ENCODE measurements around the gene PAPLN.

The PAPLN gene

GRCh38 chr14:73238424-73238852 is 1.1 kb downstream of the PAPLN start:
- TF ChIP-seq Cebpa-rat (IDR thresholded peaks at IDR 0.05): no peak
- Histone ChIP-seq H3K36me3 (no peaks in the 10 kb centered on the region), H3K4me3 (peak overlapping the region; percentile 58), H3K4me1 (peaks cover 72% of the 10 kb centered on the region), H3K9ac (no peak overlapping the region), H3K4me2 (peak overlapping the region; percentile 76; the same call in 1 of the 2 replicates), H3K9me3 (no peaks in the 10 kb centered on the region), H3K27me3 (peaks cover 93% of the 10 kb centered on the region), H4K20me1 (peaks cover 64% of the 10 kb centered on the region), H3K27ac (no peak overlapping the region)

DNA sequence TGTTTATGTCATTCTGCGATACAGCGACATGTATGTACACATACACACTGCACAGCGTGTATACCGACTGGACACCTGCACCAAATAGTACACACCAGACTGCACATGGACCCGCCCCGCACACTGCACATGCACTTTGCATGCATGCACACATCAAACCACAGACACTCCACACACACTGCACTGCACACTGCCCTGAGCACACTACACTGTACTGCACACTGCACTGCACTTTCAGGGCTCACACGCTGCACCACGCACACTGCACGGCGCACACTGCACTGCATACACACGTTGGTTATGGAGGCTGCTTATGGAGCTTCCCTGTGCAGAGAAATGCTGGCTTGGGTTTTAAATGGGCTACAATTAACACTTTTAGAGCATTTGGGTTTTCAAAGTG is 1.6 kb downstream of the PAPLN start:
- Histone ChIP-seq H3K4me1 (peaks cover 77% of the 10 kb centered on the region), H3K4me2 (no peak overlapping the region), H3K9me3 (no peaks in the 10 kb centered on the region), H3K9ac (no peak overlapping the region), H3K36me3 (no peaks in the 10 kb centered on the region), H3K27ac (no peak overlapping the region), H4K20me1 (peaks cover 64% of the 10 kb centered on the region), H3K27me3 (peaks cover 93% of the 10 kb centered on the region), H3K4me3 (no peak overlapping the region)
- TF ChIP-seq Cebpa-rat (IDR thresholded peaks at IDR 0.05): no peak

DNA sequence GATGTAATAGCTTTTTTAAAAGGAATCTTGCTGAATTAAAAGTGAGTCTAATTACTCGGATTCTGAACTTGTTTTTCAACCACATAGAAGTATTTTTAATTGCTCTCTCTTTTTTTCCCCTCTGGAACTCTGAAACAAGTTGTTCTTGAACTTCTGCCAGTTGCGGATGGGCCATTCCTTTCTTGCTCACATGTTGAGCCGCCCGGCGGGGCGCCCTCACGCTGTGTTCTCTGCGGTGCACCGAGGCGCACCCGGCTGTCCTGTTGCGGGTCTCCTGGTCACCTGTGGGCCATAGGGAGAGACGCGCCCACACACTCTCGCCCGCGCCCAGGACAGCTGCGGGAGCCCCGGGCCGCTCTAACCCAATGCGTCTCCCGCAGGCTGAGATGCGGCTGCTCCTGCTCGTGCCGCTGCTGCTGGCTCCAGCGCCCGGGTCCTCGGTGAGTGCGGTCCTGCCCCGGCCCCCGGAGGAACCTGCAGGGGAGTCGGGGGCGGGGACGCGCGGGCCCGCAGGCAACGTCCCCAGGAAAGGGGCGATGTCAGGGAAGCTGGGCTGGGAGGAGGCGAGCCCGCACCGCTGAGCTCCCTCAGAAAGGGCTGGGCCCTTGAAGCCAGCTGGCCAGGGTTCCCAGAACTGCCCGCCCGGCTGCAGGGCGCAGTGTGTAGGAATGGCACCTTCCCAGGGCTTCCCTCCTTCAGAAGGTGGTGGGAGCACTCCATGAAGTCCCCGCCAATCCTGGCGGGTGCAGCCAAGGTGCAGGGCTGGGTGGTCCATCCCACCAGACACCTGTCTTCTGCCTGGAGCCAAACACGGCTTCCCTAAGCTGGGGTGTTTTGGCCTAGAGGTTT is 2.3 kb downstream of the PAPLN start:
- Histone ChIP-seq H3K4me2 (peak overlapping the region; percentile 47), H3K27me3 (peaks cover 93% of the 10 kb centered on the region), H3K4me3 (no peak overlapping the region), H3K4me1 (peaks cover 84% of the 10 kb centered on the region), H3K9ac (no peak overlapping the region), H4K20me1 (peaks cover 68% of the 10 kb centered on the region), H3K9me3 (no peaks in the 10 kb centered on the region), H3K27ac (no peak overlapping the region), H3K36me3 (no peaks in the 10 kb centered on the region)
- TF ChIP-seq Cebpa-rat (IDR thresholded peaks at IDR 0.05): no peak

GRCh38 chr14:73240816-73241480 is 3.6 kb downstream of the PAPLN start:
- peaks cover 93% of the 10 kb centered on the region for H3K27me3 ChIP-seq
- no peak overlapping the region for H3K27ac ChIP-seq
- H3K9ac ChIP-seq: no peak overlapping the region
- peak overlapping the region; percentile 1; the same call in 1 of the 2 replicates for H3K4me3 ChIP-seq
- peaks cover 70% of the 10 kb centered on the region for H4K20me1 ChIP-seq
- no peak for TF ChIP-seq Cebpa-rat (IDR thresholded peaks at IDR 0.05)
- H3K36me3 ChIP-seq: no peaks in the 10 kb centered on the region
- H3K9me3 ChIP-seq: no peaks in the 10 kb centered on the region
- peak overlapping the region; percentile 84 for H3K4me2 ChIP-seq
- H3K4me1 ChIP-seq: peaks cover 89% of the 10 kb centered on the region

- Histone ChIP-seq H3K36me3 (no peaks in the 10 kb centered on the region), H3K4me1 (peaks cover 92% of the 10 kb centered on the region), H3K27ac (no peak overlapping the region), H4K20me1 (peaks cover 64% of the 10 kb centered on the region), H3K9me3 (no peaks in the 10 kb centered on the region), H3K4me2 (peak overlapping the region; percentile 84), H3K4me3 (peak overlapping the region; percentile 1; the same call in 1 of the 2 replicates), H3K9ac (no peak overlapping the region), H3K27me3 (peaks cover 93% of the 10 kb centered on the region)
- TF ChIP-seq Cebpa-rat (IDR thresholded peaks at IDR 0.05): no peak
Observed at GRCh38 chr14:73241481-73242165, 4.3 kb downstream of the PAPLN start.

- no peaks in the 10 kb centered on the region for H3K36me3 ChIP-seq
- H3K9ac ChIP-seq: no peak overlapping the region
- no peak for TF ChIP-seq Cebpa-rat (IDR thresholded peaks at IDR 0.05)
- H3K4me1 ChIP-seq: peaks cover 93% of the 10 kb centered on the region
- peak overlapping the region; percentile 84 for H3K4me2 ChIP-seq
- no peak overlapping the region for H3K27ac ChIP-seq
- no peak overlapping the region for H3K4me3 ChIP-seq
- H4K20me1 ChIP-seq: peaks cover 64% of the 10 kb centered on the region
- H3K9me3 ChIP-seq: no peaks in the 10 kb centered on the region
- H3K27me3 ChIP-seq: peaks cover 93% of the 10 kb centered on the region
Observed at GRCh38 chr14:73242357-73242901, 5.1 kb downstream of the PAPLN start.

DNA sequence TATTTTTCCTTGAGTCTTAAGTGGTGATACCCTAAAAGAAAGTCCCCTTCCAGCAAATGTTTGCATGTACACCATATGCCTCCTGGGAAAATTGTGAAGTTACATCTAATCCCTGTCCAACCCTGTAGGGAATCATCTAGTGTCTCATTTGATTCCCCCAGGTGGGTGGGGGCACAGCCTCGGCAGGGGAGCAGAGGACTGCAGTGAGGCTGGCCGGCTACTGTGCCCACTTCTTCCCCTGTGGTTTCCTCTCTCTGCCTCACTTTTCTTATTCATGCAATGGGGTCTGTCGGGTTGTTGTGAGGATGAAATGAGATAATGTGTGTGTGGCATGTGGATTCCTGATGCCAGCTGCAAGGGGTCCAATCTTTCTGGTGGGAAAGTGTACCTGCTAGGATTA is 6.0 kb downstream of the PAPLN start:
- H3K36me3 ChIP-seq: no peaks in the 10 kb centered on the region
- H3K27ac ChIP-seq: no peak overlapping the region
- H4K20me1 ChIP-seq: peaks cover 55% of the 10 kb centered on the region
- H3K27me3 ChIP-seq: peaks cover 85% of the 10 kb centered on the region
- peak overlapping the region; percentile 84 for H3K4me2 ChIP-seq
- no peaks in the 10 kb centered on the region for H3K9me3 ChIP-seq
- H3K4me3 ChIP-seq: no peak overlapping the region
- peaks cover 93% of the 10 kb centered on the region for H3K4me1 ChIP-seq
- H3K9ac ChIP-seq: no peak overlapping the region
- TF ChIP-seq Cebpa-rat (IDR thresholded peaks at IDR 0.05): no peak

GRCh38 chr14:73243748-73244147 is 6.4 kb downstream of the PAPLN start:
- Histone ChIP-seq H3K36me3 (no peaks in the 10 kb centered on the region), H4K20me1 (peaks cover 51% of the 10 kb centered on the region), H3K9me3 (no peaks in the 10 kb centered on the region), H3K4me1 (peaks cover 95% of the 10 kb centered on the region), H3K4me2 (peak overlapping the region; percentile 84), H3K4me3 (no peak overlapping the region), H3K9ac (no peak overlapping the region), H3K27ac (no peak overlapping the region), H3K27me3 (peaks cover 81% of the 10 kb centered on the region)
- no peak for TF ChIP-seq Cebpa-rat (IDR thresholded peaks at IDR 0.05)

DNA sequence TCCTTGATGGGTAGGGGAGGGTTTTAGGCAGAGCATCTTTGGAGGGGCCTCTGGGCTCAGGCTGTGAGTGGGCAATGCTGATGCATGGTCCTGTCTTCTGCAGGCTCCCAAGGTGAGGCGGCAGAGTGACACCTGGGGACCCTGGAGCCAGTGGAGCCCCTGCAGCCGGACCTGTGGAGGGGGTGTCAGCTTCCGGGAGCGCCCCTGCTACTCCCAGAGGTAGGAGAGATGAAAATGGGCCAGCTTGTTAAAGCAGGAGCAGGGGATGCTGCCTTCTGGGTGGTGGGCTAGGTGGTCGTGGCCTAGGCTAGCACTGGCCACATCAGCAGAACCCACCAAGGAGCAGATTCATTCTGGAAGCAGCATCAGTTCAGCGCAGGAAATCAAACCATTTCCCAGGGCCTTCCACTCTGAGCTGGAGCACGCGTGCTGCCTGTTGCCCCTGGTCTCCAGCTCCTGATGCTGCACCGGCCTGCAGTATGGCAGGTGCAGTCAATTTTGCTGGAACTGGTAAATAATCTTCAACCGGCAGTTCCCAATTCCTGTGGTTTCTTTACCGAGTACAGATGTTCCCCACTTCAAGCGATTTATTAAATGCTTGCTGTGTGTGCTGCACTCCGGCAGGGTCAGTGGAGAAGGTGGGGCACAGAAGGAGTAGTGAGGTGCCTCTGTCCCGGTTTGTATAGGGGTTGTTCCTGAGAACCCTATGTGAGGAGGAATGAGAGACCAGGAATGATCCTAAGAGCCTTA is 7.4 kb downstream of the PAPLN start:
- Histone ChIP-seq H3K36me3 (no peaks in the 10 kb centered on the region), H3K4me2 (peak overlapping the region; percentile 84), H3K27ac (no peak overlapping the region), H3K9me3 (no peaks in the 10 kb centered on the region), H4K20me1 (peaks cover 47% of the 10 kb centered on the region), H3K4me3 (no peak overlapping the region), H3K27me3 (peaks cover 71% of the 10 kb centered on the region), H3K4me1 (peaks cover 100% of the 10 kb centered on the region), H3K9ac (no peak overlapping the region)
- no peak for TF ChIP-seq Cebpa-rat (IDR thresholded peaks at IDR 0.05)
